DOHH2 (cell line): Measurements from ENCODE around the gene FTO.

Experiments used
- H3F3A ChIP-seq: fragments of 200-600 bp; sonication (generic), shearing (Covaris generic); 2 replicates; pipeline ENCODE4 v1.6.0; 2016; ENCODE audit warnings: antibody characterized with exemption, mild to moderate bottlenecking; ENCODE audit not compliant: control insufficient read depth, insufficient read depth
- H3K27ac ChIP-seq: fragments of 200-600 bp; sonication (generic); 2 replicates; pipeline ENCODE4 v1.5.1; 2014; ENCODE audit warnings: low read depth, mild to moderate bottlenecking, low read length, moderate library complexity
- H3K27me3 ChIP-seq: fragments of 200-600 bp; sonication (generic); 2 replicates; pipeline ENCODE4 v1.6.1; 2014; ENCODE audit warnings: mild to moderate bottlenecking, low read length, mixed read lengths; ENCODE audit not compliant: control insufficient read depth
- H3K36me3 ChIP-seq: fragments of 200-600 bp; sonication (generic); 2 replicates; pipeline ENCODE4 v1.6.1; 2014; ENCODE audit warnings: mild to moderate bottlenecking, low read length, moderate library complexity, mixed read lengths; ENCODE audit not compliant: control insufficient read depth
- H3K4me1 ChIP-seq: fragments of 200-600 bp; sonication (generic); 2 replicates; pipeline ENCODE4 v1.6.1; 2014; ENCODE audit warnings: mild to moderate bottlenecking, low read length, mixed read lengths; ENCODE audit not compliant: control insufficient read depth
- H3K4me2 ChIP-seq: fragments of 200-600 bp; sonication (generic); 2 replicates; pipeline ENCODE4 v1.6.0; 2014; ENCODE audit warnings: mild to moderate bottlenecking, low read length, moderate library complexity
- H3K4me3 ChIP-seq: fragments of 200-600 bp; sonication (generic); 2 replicates; pipeline ENCODE4 v1.5.1; 2014; ENCODE audit warnings: mild to moderate bottlenecking, low read length, mixed read lengths
- H3K79me2 ChIP-seq: fragments of 200-600 bp; sonication (generic); 2 replicates; pipeline ENCODE4 v1.6.1; 2014; ENCODE audit warnings: mild to moderate bottlenecking, low read length, mixed read lengths; ENCODE audit not compliant: control insufficient read depth
- H3K9me2 ChIP-seq: fragments of 200-600 bp; sonication (generic); replicated peaks from 2 replicates; pipeline ENCODE4 v1.6.1; 2014; ENCODE audit warnings: mild to moderate bottlenecking, low read length, mixed read lengths; ENCODE audit not compliant: control insufficient read depth
- H3K9me3 ChIP-seq: fragments of 200-600 bp; sonication (generic); 2 replicates; pipeline ENCODE4 v1.6.1; 2014; ENCODE audit warnings: antibody characterized with exemption, low read length, mixed read lengths; ENCODE audit not compliant: control insufficient read depth, insufficient read depth
- H4K20me1 ChIP-seq: fragments of 200-600 bp; sonication (generic); 2 replicates; pipeline ENCODE4 v1.6.0; 2014; ENCODE audit warnings: low read depth, mild to moderate bottlenecking, antibody characterized with exemption, low read length, moderate library complexity; ENCODE audit not compliant: control insufficient read depth, insufficient read depth
- EZH2phosphoT487 ChIP-seq: fragments of 200-600 bp; sonication (generic); IDR thresholded peaks from 2 replicates; pipeline ENCODE4 v1.6.1; 2017; ENCODE audit warnings: borderline replicate concordance, mild to moderate bottlenecking, antibody characterized with exemption, low read length, moderate library complexity, mixed read lengths
- TF ChIP-seq, protein P1 (sequence below): fragments of 200-600 bp; sonication (generic); IDR thresholded peaks from one replicate; pipeline ENCODE4 v1.5.1; 2014; ENCODE audit warnings: antibody characterized with exemption, mild to moderate bottlenecking, low read depth, low read length; ENCODE audit not compliant: poor library complexity, severe bottlenecking

Gene FTO

GRCh38 chr16:53952215-53953208, 248.6 kb downstream of the FTO start:
- no peak overlapping the region for H3K27ac ChIP-seq
- H3K4me1 ChIP-seq: peaks cover 26% of the 10 kb centered on the region
- no peaks in the 10 kb centered on the region for H3K79me2 ChIP-seq
- H3K9me2 ChIP-seq: no peaks in the 10 kb centered on the region
- H3K4me2 ChIP-seq: no peak overlapping the region
- H4K20me1 ChIP-seq: no peaks in the 10 kb centered on the region
- H3K9me3 ChIP-seq: no peaks in the 10 kb centered on the region
- H3K4me3 ChIP-seq: no peak overlapping the region
- H3K36me3 ChIP-seq: no peaks in the 10 kb centered on the region
- H3F3A ChIP-seq: no peaks in the 10 kb centered on the region
- no peaks in the 10 kb centered on the region for H3K27me3 ChIP-seq
- TF ChIP-seq EZH2phosphoT487: no peak
- TF ChIP-seq, protein P1, sequence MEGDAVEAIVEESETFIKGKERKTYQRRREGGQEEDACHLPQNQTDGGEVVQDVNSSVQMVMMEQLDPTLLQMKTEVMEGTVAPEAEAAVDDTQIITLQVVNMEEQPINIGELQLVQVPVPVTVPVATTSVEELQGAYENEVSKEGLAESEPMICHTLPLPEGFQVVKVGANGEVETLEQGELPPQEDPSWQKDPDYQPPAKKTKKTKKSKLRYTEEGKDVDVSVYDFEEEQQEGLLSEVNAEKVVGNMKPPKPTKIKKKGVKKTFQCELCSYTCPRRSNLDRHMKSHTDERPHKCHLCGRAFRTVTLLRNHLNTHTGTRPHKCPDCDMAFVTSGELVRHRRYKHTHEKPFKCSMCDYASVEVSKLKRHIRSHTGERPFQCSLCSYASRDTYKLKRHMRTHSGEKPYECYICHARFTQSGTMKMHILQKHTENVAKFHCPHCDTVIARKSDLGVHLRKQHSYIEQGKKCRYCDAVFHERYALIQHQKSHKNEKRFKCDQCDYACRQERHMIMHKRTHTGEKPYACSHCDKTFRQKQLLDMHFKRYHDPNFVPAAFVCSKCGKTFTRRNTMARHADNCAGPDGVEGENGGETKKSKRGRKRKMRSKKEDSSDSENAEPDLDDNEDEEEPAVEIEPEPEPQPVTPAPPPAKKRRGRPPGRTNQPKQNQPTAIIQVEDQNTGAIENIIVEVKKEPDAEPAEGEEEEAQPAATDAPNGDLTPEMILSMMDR: no peak

DNA sequence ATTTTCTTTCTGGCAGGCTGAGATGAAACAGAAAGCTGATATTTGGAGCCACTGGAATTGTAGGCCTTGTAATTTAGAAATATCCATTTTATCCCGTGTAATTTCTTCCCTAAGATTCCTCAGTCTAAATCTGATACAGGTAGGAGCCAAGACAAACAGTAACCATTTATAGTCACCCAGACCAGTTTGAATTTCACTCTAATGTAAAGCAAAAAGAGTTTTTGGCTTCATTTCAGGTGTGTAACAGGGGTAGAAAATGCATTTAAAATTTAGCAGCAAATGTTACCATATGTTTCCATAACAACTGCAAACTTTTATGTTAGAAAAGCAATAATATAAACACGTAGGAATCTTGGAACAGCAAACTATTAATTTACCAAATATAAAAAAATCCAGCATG, 249.4 kb downstream of the FTO start:
- TF ChIP-seq EZH2phosphoT487: no peak
- TF ChIP-seq, protein P1: no peak
- Histone ChIP-seq H3K4me1 (peaks cover 26% of the 10 kb centered on the region), H3K9me3 (no peaks in the 10 kb centered on the region), H3K36me3 (no peaks in the 10 kb centered on the region), H3K9me2 (no peaks in the 10 kb centered on the region), H3K27ac (no peak overlapping the region), H3F3A (no peaks in the 10 kb centered on the region), H3K27me3 (no peaks in the 10 kb centered on the region), H3K79me2 (no peaks in the 10 kb centered on the region), H4K20me1 (no peaks in the 10 kb centered on the region), H3K4me3 (no peak overlapping the region), H3K4me2 (no peak overlapping the region)

DNA sequence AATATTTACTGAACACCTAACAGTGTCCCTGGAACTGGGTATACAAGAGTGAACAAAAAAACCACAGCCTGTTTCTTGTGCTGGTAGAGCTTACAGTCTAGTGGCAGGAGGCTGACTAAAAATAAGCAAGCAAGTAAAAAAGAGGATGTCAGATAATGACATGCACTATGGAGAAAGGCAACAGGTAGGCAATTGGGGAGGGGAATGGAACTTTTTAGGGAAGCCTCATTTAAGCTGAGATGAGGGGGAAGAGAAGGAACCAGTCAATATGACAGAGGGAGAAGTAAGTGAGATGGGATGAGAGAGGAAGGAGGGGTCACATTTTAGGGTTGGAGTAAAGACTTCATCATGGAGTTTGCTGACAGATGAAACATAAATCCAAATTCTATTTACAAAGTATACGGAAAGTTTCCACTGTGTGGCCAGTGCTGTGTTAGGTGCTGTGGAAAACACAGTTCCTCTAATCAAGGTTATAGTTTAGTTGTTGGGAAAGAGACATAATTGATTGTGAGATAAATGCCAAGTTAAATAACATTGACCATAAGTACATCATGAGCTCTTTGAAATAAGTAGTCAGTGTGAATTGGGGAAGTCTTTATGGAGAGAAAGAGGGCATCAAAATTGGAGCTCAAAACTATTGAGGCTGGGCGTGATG, 251.4 kb downstream of the FTO start:
- H3K9me2 ChIP-seq: no peaks in the 10 kb centered on the region
- no peak overlapping the region for H3K4me3 ChIP-seq
- H3F3A ChIP-seq: no peaks in the 10 kb centered on the region
- no peaks in the 10 kb centered on the region for H3K9me3 ChIP-seq
- no peak overlapping the region for H3K4me2 ChIP-seq
- H3K36me3 ChIP-seq: no peaks in the 10 kb centered on the region
- no peaks in the 10 kb centered on the region for H3K27me3 ChIP-seq
- TF ChIP-seq, protein P1: no peak
- no peak for TF ChIP-seq EZH2phosphoT487
- no peak overlapping the region for H3K27ac ChIP-seq
- no peaks in the 10 kb centered on the region for H4K20me1 ChIP-seq
- H3K4me1 ChIP-seq: peaks cover 10% of the 10 kb centered on the region
- H3K79me2 ChIP-seq: no peaks in the 10 kb centered on the region
